Skeletal muscle tissue (tissue), 4 donors: Measurements from ENCODE around the gene SYT2. TPM values are rescaled to one million over a fixed set of nuclear protein-coding genes. Genes with fewer than 3 reads are reported as not detected.

Source experiments
- H3K27ac ChIP-seq: one replicate; pipeline ENCODE4 v1.7.0; 2013; ENCODE audit warnings: mild to moderate bottlenecking, low read depth, low read length, inconsistent platforms
- H3K27me3 ChIP-seq, 3 donors: one replicate each; pipeline ENCODE4 v1.7.0; 2013; ENCODE audit warnings: low read length in 3 of 3; ENCODE audit not compliant: control insufficient read depth in 3 of 3, insufficient read depth in 3 of 3
- H3K36me3 ChIP-seq, 3 donors: one replicate each; pipeline ENCODE4 v1.7.0; 2013; ENCODE audit warnings: low read length in 3 of 3; ENCODE audit not compliant: control insufficient read depth in 3 of 3, insufficient read depth in 3 of 3
- H3K4me1 ChIP-seq, 3 donors: one replicate each; pipeline ENCODE4 v1.7.0; 2013; ENCODE audit warnings: low read length in 3 of 3, mild to moderate bottlenecking in 3 of 3; ENCODE audit not compliant: control insufficient read depth in 3 of 3, insufficient read depth in 3 of 3
- H3K4me3 ChIP-seq, 3 donors: one replicate each; pipeline ENCODE4 v1.7.0; 2013; ENCODE audit warnings: low read length in 3 of 3
- H3K9ac ChIP-seq, 3 donors: one replicate each; pipeline ENCODE4 v1.7.0; 2013; ENCODE audit warnings: low read length in 3 of 3, mild to moderate bottlenecking in 3 of 3, moderate library complexity in 2 of 3, low read depth in 1 of 3
- H3K9me3 ChIP-seq, 3 donors: one replicate each; pipeline ENCODE4 v1.7.0; 2013; ENCODE audit warnings: low read length in 3 of 3; ENCODE audit not compliant: control insufficient read depth in 3 of 3
- total RNA-seq: library from RNA; depleted of rRNA; stranded (reverse); fragments of >200 nt; gene quantifications from one replicate; pipeline ENCODE4 v1.2.3, GENCODE V29; 2014
- donor health status: Osteomylitis.

Gene SYT2
- total RNA-seq, 1 donor from 2014 or later, result under 0.01 TPM

GRCh38 chr1:202649553-202650392 lies 60.5 kb downstream of the SYT2 start:
- Histone ChIP-seq H3K9ac (no peak overlapping the region), H3K36me3 (no peaks in the 10 kb centered on the region), H3K4me3 (no peak overlapping the region), H3K9me3 (no peaks in the 10 kb centered on the region), H3K27me3 (peaks cover 36 to 43% (median 39%) of the 10 kb centered on the region in 3 donors), H3K27ac (no peak overlapping the region), H3K4me1 (no peaks in the 10 kb centered on the region)

GRCh38 chr1:202648605-202649226 lies 61.5 kb downstream of the SYT2 start:
- no peak overlapping the region for H3K4me3 ChIP-seq
- H3K36me3 ChIP-seq, result no peaks in the 10 kb centered on the region
- H3K27me3 ChIP-seq, result peaks cover 43 to 46% (median 44%) of the 10 kb centered on the region in 3 donors
- H3K9ac ChIP-seq, result no peak overlapping the region
- peaks cover 2 to 7% (median 6%) of the 10 kb centered on the region in 3 donors for H3K4me1 ChIP-seq
- no peak overlapping the region for H3K27ac ChIP-seq
- H3K9me3 ChIP-seq, result no peaks in the 10 kb centered on the region

DNA sequence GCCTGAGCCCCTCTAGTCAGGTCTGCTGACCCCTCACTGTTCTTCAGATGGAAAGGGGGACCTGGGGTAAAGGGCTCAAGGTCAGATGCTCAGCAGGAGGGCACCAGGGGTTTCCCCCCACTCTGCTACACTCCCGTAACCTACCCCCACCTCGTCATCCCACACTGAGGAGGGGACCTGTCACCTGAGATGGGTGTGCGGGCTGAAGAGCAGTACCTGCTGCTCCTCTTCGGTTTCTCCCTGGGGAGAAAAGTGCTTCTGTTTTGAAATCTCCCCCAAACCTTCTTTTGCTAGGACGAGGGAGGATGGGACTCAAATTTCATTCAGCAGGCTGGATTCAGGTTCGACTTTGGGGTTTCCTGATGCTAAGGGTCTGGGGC lies 65.2 kb downstream of the SYT2 start:
- Histone ChIP-seq H3K4me1 (peaks cover 9 to 20% (median 12%) of the 10 kb centered on the region in 3 donors), H3K27ac (no peak overlapping the region), H3K27me3 (peaks cover 52 to 66% (median 53%) of the 10 kb centered on the region in 3 donors), H3K9ac (no peak overlapping the region), H3K36me3 (no peaks in the 10 kb centered on the region), H3K4me3 (no peak overlapping the region), H3K9me3 (no peaks in the 10 kb centered on the region)

DNA sequence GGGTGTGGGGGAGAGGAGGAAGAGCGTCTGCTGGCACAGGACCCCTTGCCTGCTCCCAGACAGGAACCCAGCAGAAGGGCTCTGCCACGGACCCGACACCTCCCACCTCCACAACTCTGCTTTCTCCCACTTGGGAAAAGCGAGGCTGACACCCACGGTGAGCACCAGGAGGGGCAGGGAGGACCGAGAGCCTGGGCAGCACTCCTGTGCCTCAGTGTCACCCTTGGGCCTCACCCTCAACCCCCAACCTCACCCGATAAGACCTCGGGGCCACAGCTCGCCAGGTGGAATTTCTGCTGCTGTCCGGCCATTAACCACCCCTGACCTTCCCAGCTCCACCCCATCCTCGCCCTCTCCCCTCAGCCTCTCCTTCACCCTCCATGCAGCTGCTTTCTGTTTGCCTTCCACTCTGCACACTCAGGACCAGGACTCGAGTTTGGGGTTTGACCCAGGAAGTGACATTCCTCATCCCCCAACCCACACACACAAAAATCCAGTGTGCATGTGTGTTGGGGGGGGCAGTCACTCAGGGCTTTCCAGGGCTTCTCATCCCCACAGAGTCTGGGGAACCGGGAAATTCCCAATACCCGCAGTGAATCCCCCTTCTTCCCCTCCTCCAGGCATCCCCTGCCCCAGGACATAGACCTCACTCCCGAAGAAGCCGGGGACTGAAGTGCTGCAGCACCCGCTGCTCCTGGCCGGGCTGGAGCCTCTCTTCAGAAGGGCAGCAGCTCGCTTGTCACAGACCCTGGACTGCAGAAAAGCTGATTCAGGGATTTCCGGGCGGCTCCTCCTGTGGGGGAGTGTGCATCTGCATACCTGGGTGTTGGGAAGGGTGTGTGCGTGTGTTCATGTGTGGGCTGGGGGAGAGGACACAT lies 65.8 kb downstream of the SYT2 start:
- Histone ChIP-seq H3K4me1 (peaks cover 9 to 20% (median 12%) of the 10 kb centered on the region in 3 donors), H3K9me3 (no peaks in the 10 kb centered on the region), H3K4me3 (no peak overlapping the region), H3K27ac (no peak overlapping the region), H3K36me3 (no peaks in the 10 kb centered on the region), H3K27me3 (peaks cover 51 to 71% (median 52%) of the 10 kb centered on the region in 3 donors), H3K9ac (no peak overlapping the region)

- Histone ChIP-seq H3K9me3 (no peaks in the 10 kb centered on the region), H3K27ac (no peak overlapping the region), H3K4me1 (peaks cover 9 to 20% (median 12%) of the 10 kb centered on the region in 3 donors), H3K4me3 (peak overlapping the region in 2 of 3 donors; percentile 40 to 52), H3K27me3 (peaks cover 45 to 74% (median 50%) of the 10 kb centered on the region in 3 donors), H3K36me3 (no peaks in the 10 kb centered on the region), H3K9ac (no peak overlapping the region)
These were observed 66.6 kb downstream of the SYT2 start for GRCh38 chr1:202643397-202644218.

DNA sequence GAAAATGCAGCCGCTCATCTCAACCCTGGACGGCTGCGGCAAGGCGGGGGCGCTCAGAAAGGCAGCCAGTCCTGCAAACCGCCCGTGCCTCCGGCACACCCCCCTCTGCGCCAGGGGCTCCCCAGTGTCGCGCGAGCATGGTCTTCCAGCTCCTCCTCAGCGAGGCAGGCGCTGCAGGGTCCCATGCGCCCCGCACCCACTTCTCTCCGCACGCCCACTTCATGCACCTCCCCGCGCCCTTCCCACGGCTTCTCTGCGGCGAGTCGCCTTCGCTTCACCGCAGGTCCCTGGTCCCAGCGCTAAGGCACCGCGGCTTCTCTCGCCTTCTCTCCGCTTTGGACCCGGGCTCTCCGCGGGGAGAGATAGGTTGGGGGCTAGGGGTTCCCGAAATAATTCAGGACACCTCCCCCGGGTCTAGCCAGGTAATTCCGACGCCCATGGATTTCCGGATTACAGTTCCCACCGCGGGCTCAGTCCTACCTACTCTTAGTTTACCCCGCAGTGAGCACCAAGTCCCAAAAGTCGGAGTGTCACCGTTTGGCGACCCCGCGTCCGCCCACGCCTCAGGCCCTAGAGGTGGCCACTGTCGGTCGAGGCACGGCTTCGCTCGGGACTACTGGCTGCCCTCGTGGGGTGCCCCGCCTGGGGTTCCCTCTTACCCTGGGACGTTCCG lies 67.5 kb downstream of the SYT2 start:
- no peak overlapping the region for H3K9ac ChIP-seq
- no peaks in the 10 kb centered on the region for H3K9me3 ChIP-seq
- no peak overlapping the region for H3K27ac ChIP-seq
- peaks cover 9 to 20% (median 12%) of the 10 kb centered on the region in 3 donors for H3K4me1 ChIP-seq
- H3K4me3 ChIP-seq, result peak overlapping the region in 1 of 3 donors; percentile 41
- peaks cover 45 to 72% (median 50%) of the 10 kb centered on the region in 3 donors for H3K27me3 ChIP-seq
- H3K36me3 ChIP-seq, result no peaks in the 10 kb centered on the region

- Histone ChIP-seq H3K36me3 (no peaks in the 10 kb centered on the region), H3K4me1 (peaks cover 9 to 20% (median 12%) of the 10 kb centered on the region in 3 donors), H3K27me3 (peaks cover 45 to 71% (median 53%) of the 10 kb centered on the region in 3 donors), H3K27ac (no peak overlapping the region), H3K4me3 (no peak overlapping the region), H3K9ac (no peak overlapping the region), H3K9me3 (no peaks in the 10 kb centered on the region)
These were observed 68.0 kb downstream of the SYT2 start for GRCh38 chr1:202642212-202642611.

- no peak overlapping the region for H3K27ac ChIP-seq
- no peaks in the 10 kb centered on the region for H3K9me3 ChIP-seq
- no peak overlapping the region for H3K9ac ChIP-seq
- peaks cover 39 to 59% (median 47%) of the 10 kb centered on the region in 3 donors for H3K27me3 ChIP-seq
- H3K4me1 ChIP-seq, result peaks cover 9 to 20% (median 12%) of the 10 kb centered on the region in 3 donors
- H3K4me3 ChIP-seq, result no peak overlapping the region
- H3K36me3 ChIP-seq, result no peaks in the 10 kb centered on the region
These were observed 70.8 kb downstream of the SYT2 start for GRCh38 chr1:202639500-202639899.
